ENCODE results near the gene MAP1LC3C.

- no peak for TF ChIP-seq CTCF (IDR thresholded peaks at IDR 0.05)
- TF ChIP-seq POLR2A (IDR thresholded peaks at IDR 0.05) = no peak
- no peak for TF ChIP-seq POLR2AphosphoS5 (IDR thresholded peaks at IDR 0.05)
- TF ChIP-seq EP300 (IDR thresholded peaks at IDR 0.05) = no peak
Measured at GRCh38 chr1:241999026-241999425, at the start of gene MAP1LC3C.

Measured in gastroesophageal sphincter (tissue), 3 donors.